Skeletal muscle tissue (tissue), 4 donors: ENCODE data around the gene ANKS3. TPM values are rescaled to one million over a fixed set of nuclear protein-coding genes. Genes with fewer than 3 reads are reported as not detected.
A peak's percentile ranks its signal among the peaks of the same experiment; 100 is the strongest.

Experiments
- H3K27ac ChIP-seq: one replicate; pipeline ENCODE4 v1.7.0; 2013; ENCODE audit warnings: mild to moderate bottlenecking, low read depth, low read length, inconsistent platforms
- H3K27me3 ChIP-seq, 3 donors: one replicate each; pipeline ENCODE4 v1.7.0; 2013; ENCODE audit warnings: low read length in 3 of 3; ENCODE audit not compliant: control insufficient read depth in 3 of 3, insufficient read depth in 3 of 3
- H3K36me3 ChIP-seq, 3 donors: one replicate each; pipeline ENCODE4 v1.7.0; 2013; ENCODE audit warnings: low read length in 3 of 3; ENCODE audit not compliant: control insufficient read depth in 3 of 3, insufficient read depth in 3 of 3
- H3K4me1 ChIP-seq, 3 donors: one replicate each; pipeline ENCODE4 v1.7.0; 2013; ENCODE audit warnings: low read length in 3 of 3, mild to moderate bottlenecking in 3 of 3; ENCODE audit not compliant: control insufficient read depth in 3 of 3, insufficient read depth in 3 of 3
- H3K4me3 ChIP-seq, 3 donors: one replicate each; pipeline ENCODE4 v1.7.0; 2013; ENCODE audit warnings: low read length in 3 of 3
- H3K9ac ChIP-seq, 3 donors: one replicate each; pipeline ENCODE4 v1.7.0; 2013; ENCODE audit warnings: low read length in 3 of 3, mild to moderate bottlenecking in 3 of 3, moderate library complexity in 2 of 3, low read depth in 1 of 3
- H3K9me3 ChIP-seq, 3 donors: one replicate each; pipeline ENCODE4 v1.7.0; 2013; ENCODE audit warnings: low read length in 3 of 3; ENCODE audit not compliant: control insufficient read depth in 3 of 3
- total RNA-seq: library from RNA; depleted of rRNA; stranded (reverse); fragments of >200 nt; gene quantifications from one replicate; pipeline ENCODE4 v1.2.3, GENCODE V29; 2014
- donor health status: Osteomylitis.

ANKS3 gene
- total RNA-seq, 1 donor from 2014 or later: 15.1 TPM

- Histone ChIP-seq H3K36me3 (peaks cover 19 to 33% (median 21%) of the 10 kb centered on the region in 3 donors), H3K4me3 (peak overlapping the region; percentile 74 to 93 (median 82)), H3K27ac (no peak overlapping the region), H3K27me3 (no peaks in the 10 kb centered on the region), H3K9me3 (no peaks in the 10 kb centered on the region), H3K4me1 (peaks cover 25 to 39% (median 33%) of the 10 kb centered on the region in 3 donors), H3K9ac (peak overlapping the region in 2 of 3 donors; percentile 56 to 79)
These were observed 41.4 kb downstream of the ANKS3 start for GRCh38 chr16:4692460-4693295.

- Histone ChIP-seq H3K4me1 (peaks cover 28 to 43% (median 36%) of the 10 kb centered on the region in 3 donors), H3K36me3 (peaks cover 15 to 26% (median 18%) of the 10 kb centered on the region in 3 donors), H3K9me3 (no peaks in the 10 kb centered on the region), H3K9ac (peak overlapping the region in 1 of 3 donors; percentile 79), H3K4me3 (no peak overlapping the region), H3K27me3 (no peaks in the 10 kb centered on the region), H3K27ac (no peak overlapping the region)
These were observed 42.2 kb downstream of the ANKS3 start for GRCh38 chr16:4691666-4692412.

GRCh38 chr16:4690946-4691665, 43.0 kb downstream of the ANKS3 start:
- Histone ChIP-seq H3K27me3 (no peaks in the 10 kb centered on the region), H3K9ac (no peak overlapping the region), H3K4me3 (no peak overlapping the region), H3K4me1 (peaks cover 27 to 41% (median 36%) of the 10 kb centered on the region in 3 donors), H3K36me3 (peaks cover 19 to 21% (median 20%) of the 10 kb centered on the region in 3 donors), H3K9me3 (no peaks in the 10 kb centered on the region), H3K27ac (no peak overlapping the region)

DNA sequence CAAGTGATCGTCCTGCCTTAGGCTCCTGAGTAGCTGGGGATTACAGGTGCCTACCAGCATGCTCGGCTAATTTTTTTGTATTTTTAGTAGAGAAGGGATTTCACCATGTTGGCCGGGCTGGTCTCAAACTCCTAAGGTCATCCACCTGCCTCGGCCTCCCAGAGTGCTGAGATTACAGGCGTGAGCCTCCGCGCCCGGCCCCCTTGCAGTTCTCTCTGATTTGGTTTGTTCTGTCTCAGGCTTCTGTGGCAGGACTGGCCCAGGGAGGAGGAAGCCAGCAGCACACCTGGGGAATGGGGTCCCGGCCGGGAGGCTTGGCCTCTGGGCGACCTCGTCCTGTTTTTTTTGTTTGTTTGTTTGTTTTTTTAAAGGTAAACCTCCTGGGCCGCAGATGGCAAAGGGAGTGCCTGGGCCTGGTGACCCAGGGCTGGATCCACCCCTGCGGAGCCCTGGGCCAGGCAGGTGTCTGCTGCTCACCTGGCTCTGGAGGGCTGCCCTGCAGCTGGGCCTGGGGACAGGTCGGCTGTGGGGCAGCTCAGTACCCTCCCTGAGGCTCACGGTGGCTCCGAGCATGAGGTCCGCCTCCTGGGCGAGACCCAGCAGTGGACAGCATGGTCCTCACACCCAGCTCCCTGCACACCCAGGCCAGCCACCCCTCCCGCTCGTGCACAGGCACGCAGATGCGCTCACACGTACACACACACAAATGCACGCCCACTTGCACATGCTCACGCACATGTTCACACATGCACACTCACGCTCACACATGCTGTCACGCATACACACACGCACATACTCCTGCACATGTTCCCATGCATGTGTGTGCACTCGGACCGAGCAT, 44.0 kb downstream of the ANKS3 start:
- no peaks in the 10 kb centered on the region for H3K27me3 ChIP-seq
- no peaks in the 10 kb centered on the region for H3K9me3 ChIP-seq
- no peak overlapping the region for H3K9ac ChIP-seq
- H3K27ac ChIP-seq: no peak overlapping the region
- H3K4me3 ChIP-seq: no peak overlapping the region
- H3K36me3 ChIP-seq: peaks cover 12 to 17% (median 13%) of the 10 kb centered on the region in 3 donors
- H3K4me1 ChIP-seq: peaks cover 23 to 32% (median 31%) of the 10 kb centered on the region in 3 donors

GRCh38 chr16:4689091-4689671, 44.9 kb downstream of the ANKS3 start:
- H3K4me3 ChIP-seq: no peak overlapping the region
- no peaks in the 10 kb centered on the region for H3K9me3 ChIP-seq
- no peaks in the 10 kb centered on the region for H3K27me3 ChIP-seq
- H3K36me3 ChIP-seq: peaks cover 15 to 22% (median 19%) of the 10 kb centered on the region in 3 donors
- no peak overlapping the region for H3K27ac ChIP-seq
- H3K9ac ChIP-seq: no peak overlapping the region
- H3K4me1 ChIP-seq: peaks cover 26 to 32% (median 28%) of the 10 kb centered on the region in 3 donors

- H3K4me3 ChIP-seq: peak overlapping the region in 1 of 3 donors; percentile 41
- H3K9ac ChIP-seq: peak overlapping the region in 2 of 3 donors; percentile 57 to 69
- H3K9me3 ChIP-seq: no peaks in the 10 kb centered on the region
- H3K27me3 ChIP-seq: no peaks in the 10 kb centered on the region
- peaks cover 19 to 25% (median 22%) of the 10 kb centered on the region in 3 donors for H3K36me3 ChIP-seq
- H3K4me1 ChIP-seq: peaks cover 26 to 34% (median 28%) of the 10 kb centered on the region in 3 donors
- no peak overlapping the region for H3K27ac ChIP-seq
These were observed 45.4 kb downstream of the ANKS3 start for GRCh38 chr16:4688674-4689045.

DNA sequence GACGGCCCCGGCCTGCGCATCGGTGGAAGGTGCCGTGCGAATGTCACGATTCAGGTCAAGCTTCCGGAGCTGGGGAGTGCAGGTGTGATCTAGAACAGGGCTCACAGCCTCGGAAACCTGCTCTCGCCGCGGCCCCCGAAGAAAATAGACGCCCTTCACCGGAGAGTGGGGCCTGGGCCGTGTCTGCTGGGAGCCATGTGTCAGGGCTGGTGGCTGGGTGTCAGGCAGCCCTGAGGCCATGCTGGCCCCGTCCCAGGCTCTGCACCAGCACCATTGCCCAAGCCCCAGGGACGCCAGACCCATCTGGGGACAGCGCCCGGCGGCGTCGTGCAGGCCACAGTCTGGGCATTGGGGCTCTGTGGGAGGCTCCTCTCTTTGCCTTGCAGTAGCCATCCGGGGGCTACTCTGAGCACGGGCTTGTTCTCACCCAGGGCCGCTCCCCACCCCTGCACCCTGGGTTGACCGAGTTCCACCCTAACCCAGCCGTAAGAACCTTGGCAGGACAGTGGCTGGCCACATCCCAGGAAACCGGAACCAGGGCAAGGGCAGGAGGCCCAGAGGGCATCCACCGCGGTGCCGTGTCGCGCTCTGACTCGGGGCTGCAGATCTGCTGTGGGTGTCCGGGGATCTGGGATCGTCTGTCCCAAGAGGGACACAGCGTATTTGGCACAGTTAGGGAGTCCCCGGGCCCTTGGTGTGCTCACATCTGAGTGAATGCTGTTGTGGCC, 46.0 kb downstream of the ANKS3 start:
- H3K27me3 ChIP-seq: no peaks in the 10 kb centered on the region
- H3K27ac ChIP-seq: peak overlapping the region; percentile 13
- H3K4me3 ChIP-seq: peak overlapping the region in 1 of 3 donors; percentile 41
- peaks cover 19 to 30% (median 25%) of the 10 kb centered on the region in 3 donors for H3K36me3 ChIP-seq
- H3K4me1 ChIP-seq: peaks cover 24 to 32% (median 26%) of the 10 kb centered on the region in 3 donors
- no peaks in the 10 kb centered on the region for H3K9me3 ChIP-seq
- peak overlapping the region in 2 of 3 donors; percentile 57 to 69 for H3K9ac ChIP-seq

DNA sequence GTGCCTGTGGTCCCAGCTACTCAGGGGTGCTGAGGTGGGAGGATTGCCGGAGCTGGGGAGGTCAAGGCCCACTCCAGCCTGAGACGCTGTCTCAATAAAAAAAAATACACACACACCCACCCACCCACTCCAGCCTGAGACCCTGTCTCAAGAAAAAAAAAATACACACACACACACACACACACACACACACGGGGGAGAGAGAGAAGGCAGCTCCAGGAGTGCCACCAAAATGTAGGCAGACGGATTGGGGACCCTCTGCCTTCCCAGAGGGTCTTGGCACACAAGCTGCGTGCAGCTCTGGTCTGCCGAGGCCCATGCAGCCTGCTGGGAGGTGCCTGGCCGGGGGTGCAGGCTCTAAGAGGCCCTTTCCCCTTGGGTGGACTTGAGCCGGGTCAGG, 46.7 kb downstream of the ANKS3 start:
- Histone ChIP-seq H3K27ac (no peak overlapping the region), H3K36me3 (peaks cover 22 to 37% (median 27%) of the 10 kb centered on the region in 3 donors), H3K4me1 (peaks cover 17 to 25% (median 20%) of the 10 kb centered on the region in 3 donors), H3K9ac (peak overlapping the region in 1 of 3 donors; percentile 69), H3K9me3 (no peaks in the 10 kb centered on the region), H3K4me3 (no peak overlapping the region), H3K27me3 (no peaks in the 10 kb centered on the region)
